GM12878 (cell line): ENCODE results near the gene PDE11A. TPM values are rescaled to one million over a fixed set of nuclear protein-coding genes. Genes with fewer than 3 reads are reported as not detected.

Source experiments
- ATAC-seq: fragments of 200-7000 bp; cut with Tn5 transposase; 3 replicates; pipeline ENCODE4 v1.9.1; 2020; ENCODE audit warnings: mild to moderate bottlenecking, moderate library complexity
- BruUV-seq: library from RNA; stranded (reverse); fragments of 400-500 nt; replicated peaks from 2 replicates; lab custom pipeline; 2021; lab: Mats Ljungman, UMichigan
- CTCF ChIA-PET: fragments of 300-600 bp; sonication (Branson Sonifier 250); formaldehyde crosslinking; extraction: SDS; loops from one replicate; lab custom pipeline; 2021; ENCODE audit warnings: inconsistent platforms; lab: Yijun Ruan, JAX
- POLR2A ChIA-PET: fragments of 350-600 bp; formaldehyde crosslinking; extraction: SDS; loops from one replicate; lab custom pipeline; 2021; ENCODE audit warnings: inconsistent platforms; lab: Charles Lee
- RAD21 ChIA-PET: fragments of 300-600 bp; sonication (Branson Sonifier 250); formaldehyde crosslinking; loops from one replicate; lab custom pipeline; 2023; ENCODE audit warnings: antibody characterized with exemption; ENCODE audit not compliant: unreplicated experiment; lab: Charles Lee
- SMC1A ChIA-PET: fragments of 300-600 bp; sonication (Branson Sonifier 250); formaldehyde crosslinking; loops from one replicate; lab custom pipeline; 2023; ENCODE audit not compliant: unreplicated experiment, uncharacterized antibody; lab: Charles Lee
- DNase-seq: peaks from one replicate; pipeline ENCODE4 v3.0.0-alpha.2; 2011; ENCODE audit warnings: low read depth, low spot score
- FAIRE-seq: peaks from 3 replicates; lab custom pipeline; 2011; peaks lifted over from hg19 to GRCh38; lab: Jason Lieb, UNC
- H2AFZ ChIP-seq: 2 replicates; pipeline ENCODE4 v1.6.0; 2011; ENCODE audit warnings: low read depth, low read length, control low read depth; ENCODE audit not compliant: control insufficient read depth
- H3K27ac ChIP-seq: 2 replicates; pipeline ENCODE4 v1.5.1; 2011; ENCODE audit warnings: control low read depth; ENCODE audit not compliant: control insufficient read depth, insufficient read depth
- H3K27me3 ChIP-seq, 2 experiments: replicated peaks in 1 of 2; 2 replicates each; pipeline versions ENCODE4 v1.6.0 to v1.6.1; 2011; ENCODE audit warnings: low read length in 1 of 2; ENCODE audit not compliant: control insufficient read depth in 2 of 2, insufficient read depth in 2 of 2
- H3K36me3 ChIP-seq, 2 experiments: 2 replicates each; pipeline ENCODE4 v1.5.1; 2011; ENCODE audit warnings: low read length in 1 of 2; ENCODE audit not compliant: control insufficient read depth in 2 of 2, insufficient read depth in 2 of 2
- H3K4me1 ChIP-seq: 2 replicates; pipeline ENCODE4 v1.6.1; 2011; ENCODE audit warnings: mild to moderate bottlenecking, low read length, moderate library complexity, mixed read lengths; ENCODE audit not compliant: control insufficient read depth, insufficient read depth
- H3K4me2 ChIP-seq: 2 replicates; pipeline ENCODE4 v1.6.0; 2011; ENCODE audit warnings: control low read depth; ENCODE audit not compliant: control insufficient read depth, insufficient read depth
- H3K4me3 ChIP-seq: fragments of 200-600 bp; sonication (generic); 2 replicates; pipeline ENCODE4 v1.5.1; 2016
- H3K79me2 ChIP-seq: 2 replicates; pipeline ENCODE4 v1.6.0; 2011; ENCODE audit warnings: low read length; ENCODE audit not compliant: control insufficient read depth, insufficient read depth
- H3K9ac ChIP-seq: 2 replicates; pipeline ENCODE4 v1.8.0; 2011; ENCODE audit warnings: low read length, control low read depth, mixed read lengths; ENCODE audit not compliant: control insufficient read depth, insufficient read depth
- H3K9me3 ChIP-seq: replicated peaks from 3 replicates; pipeline ENCODE4 v1.5.1; 2011; ENCODE audit warnings: mild to moderate bottlenecking, low read length; ENCODE audit not compliant: control insufficient read depth, insufficient read depth
- H4K20me1 ChIP-seq: 2 replicates; pipeline ENCODE4 v1.6.0; 2011; ENCODE audit not compliant: control insufficient read depth, insufficient read depth
- DPF2 ChIP-seq: fragments of 450-650 bp; IDR thresholded peaks from 2 replicates; pipeline ENCODE4 v1.6.1; 2017; ENCODE audit warnings: mild to moderate bottlenecking
- ESRRA ChIP-seq: IDR thresholded peaks from 2 replicates; pipeline ENCODE4 v1.6.1; 2012; ENCODE audit warnings: mild to moderate bottlenecking, low read length, improper control_type of control experiment
- JUNB ChIP-seq: IDR thresholded peaks from 2 replicates; pipeline ENCODE4 v1.6.1; 2016; ENCODE audit warnings: antibody characterized with exemption, mild to moderate bottlenecking
- POLR2AphosphoS5 ChIP-seq: IDR thresholded peaks from 2 replicates; pipeline ENCODE4 v1.6.1; 2011; ENCODE audit warnings: mild to moderate bottlenecking, low read length, inconsistent platforms
- ZNF207 ChIP-seq: fragments of 450-650 bp; IDR thresholded peaks from 2 replicates; pipeline ENCODE4 v1.6.1; 2014; ENCODE audit warnings: antibody characterized with exemption, mild to moderate bottlenecking, borderline replicate concordance
- ZNF687 ChIP-seq: fragments of 450-650 bp; IDR thresholded peaks from 2 replicates; pipeline ENCODE4 v1.6.1; 2017; ENCODE audit warnings: mild to moderate bottlenecking, moderate library complexity
- WGBS: methylation state at CpG from one replicate; pipeline ENCODE4 v1.1.6; 2016; ENCODE audit warnings: low lambda C conversion rate; ENCODE audit not compliant: insufficient replicate concordance, insufficient coverage; ENCODE audit errors: missing lambda C conversion rate; 5-methylcytosine and 5-hydroxymethylcytosine counted together
- in situ Hi-C: fragments of 300-500 bp; cut with MboI; formaldehyde crosslinking; loops from 9 replicates; pipeline ENCODE4 v1.14.3; 2018; ENCODE audit warnings: mixed read lengths
- intact Hi-C: fragments of 100-400 bp; cut with micrococcal nuclease; formaldehyde crosslinking; loops from one replicate; pipeline ENCODE4 v1.14.2; 2022; ENCODE audit not compliant: unreplicated experiment
- polyA plus RNA-seq, 11 experiments: library from polyadenylated mRNA; depleted of rRNA in 4 of 11; unstranded in 6 of 11; stranded (reverse) in 5 of 11; fragments of >200 nt; fragmentation: Nextera tagmentation in 4 of 11; fragmentation: Illumina TruSeq in 1 of 11; extraction: Ambion mirVana in 4 of 11; extraction: Trizol in 1 of 11; gene quantifications; 1 replicate in 1 of 11; 2 replicates in 10 of 11; pipeline versions ENCODE4 v1.2.1 to v1.2.3, GENCODE V29; 2011 to 2016; ENCODE audit warnings: inconsistent platforms in 2 of 11, missing spikeins in 2 of 11, low read depth in 1 of 11
- total RNA-seq, 4 experiments: library from RNA; depleted of rRNA in 3 of 4; stranded (reverse); fragments of >200 nt in 3 of 4; fragmentation: Illumina TruSeq in 1 of 4; extraction: Trizol in 1 of 4; gene quantifications; 2 replicates each; pipeline versions ENCODE4 v1.2.1 to v1.2.3, GENCODE V29; 2013 to 2021

PDE11A gene
- total and polyA plus RNA-seq, 10 of the 15 experiments (the other 5 are each of a cell fraction or from before 2014, with no cell fraction given): 0.01 to 0.17 (median 0.06) TPM; not detected in 5

- H4K20me1 ChIP-seq: no peaks in the 10 kb centered on the region
- no peaks in the 10 kb centered on the region for H3K9me3 ChIP-seq
- DNase-seq (no peak), FAIRE-seq (no peak), ATAC-seq (no peak)
- H3K9ac ChIP-seq: no peak overlapping the region
- TF ChIP-seq DPF2 (no peak), ZNF207 (no peak), ESRRA (no peak), ZNF687 (no peak), POLR2AphosphoS5 (no peak), JUNB (no peak)
- no peaks in the 10 kb centered on the region for H3K4me1 ChIP-seq
- ChIA-PET CTCF (no interaction called here), RAD21 (no interaction called here), POLR2A (no interaction called here), SMC1A (no interaction called here)
- in situ Hi-C loops (no loop called here), intact Hi-C loops (no loop called here)
- no peak overlapping the region for H3K4me3 ChIP-seq
- no TSS peak for BruUV-seq
- no peak overlapping the region for H3K27ac ChIP-seq
- no peaks in the 10 kb centered on the region for H3K27me3 ChIP-seq
- 11% methylated on average over 1 of the region's 1 CpG for WGBS
- H3K36me3 ChIP-seq: no peaks in the 10 kb centered on the region
- no peak overlapping the region for H3K4me2 ChIP-seq
- no peak overlapping the region for H2AFZ ChIP-seq
- no peaks in the 10 kb centered on the region for H3K79me2 ChIP-seq
Observed at GRCh38 chr2:177797808-177798207, 274.8 kb downstream of the PDE11A start.
